GM23338 (cell line): Measurements from ENCODE around the gene IQCE. TPM values are rescaled to one million over a fixed set of nuclear protein-coding genes. Genes with fewer than 3 reads are reported as not detected.
"Not testable (repeated sequence)": the region's sequence is repeated elsewhere in the genome, so short reads cannot be mapped to it uniquely, and the experiment has no call there.

ENCODE experiments used
- ATAC-seq: fragments of 200-7000 bp; cut with Tn5 transposase; 3 replicates; pipeline ENCODE4 v1.9.1; 2020
- DNase-seq: peaks from one replicate; pipeline ENCODE4 v3.0.0-alpha.2; 2015; ENCODE audit warnings: low spot score
- H2AFZ ChIP-seq: fragments of 200-600 bp; sonication (generic); 2 replicates; pipeline ENCODE4 v1.8.0; 2016; ENCODE audit warnings: antibody characterized with exemption, mild to moderate bottlenecking, moderate library complexity
- H3F3A ChIP-seq: fragments of 200-600 bp; sonication (generic); replicated peaks from 2 replicates; pipeline ENCODE4 v1.8.0; 2017; ENCODE audit warnings: antibody characterized with exemption, mixed run types, low read depth
- H3K27ac ChIP-seq: fragments of 200-600 bp; sonication (generic); 2 replicates; pipeline ENCODE4 v1.6.1; 2016; ENCODE audit warnings: low read depth
- H3K27me3 ChIP-seq: fragments of 200-600 bp; sonication (generic); 2 replicates; pipeline ENCODE4 v1.8.0; 2016; ENCODE audit warnings: mild to moderate bottlenecking, mixed run types, moderate library complexity; ENCODE audit not compliant: insufficient read depth
- H3K36me3 ChIP-seq: fragments of 200-600 bp; sonication (generic); 2 replicates; pipeline ENCODE4 v1.8.0; 2016; ENCODE audit warnings: mild to moderate bottlenecking; ENCODE audit not compliant: insufficient read depth
- H3K4me1 ChIP-seq: fragments of 200-600 bp; sonication (generic); 2 replicates; pipeline ENCODE4 v1.8.0; 2016; ENCODE audit warnings: mild to moderate bottlenecking, moderate library complexity; ENCODE audit not compliant: insufficient read depth
- H3K4me2 ChIP-seq: fragments of 200-600 bp; sonication (generic); 2 replicates; pipeline ENCODE4 v1.7.1; 2017; ENCODE audit warnings: mixed run types
- H3K4me3 ChIP-seq: fragments of 200-600 bp; sonication (generic); 2 replicates; pipeline ENCODE4 v1.6.1; 2016; ENCODE audit warnings: mixed run types
- H3K79me2 ChIP-seq: fragments of 200-600 bp; sonication (generic); replicated peaks from 2 replicates; pipeline ENCODE4 v1.8.0; 2017; ENCODE audit warnings: mild to moderate bottlenecking; ENCODE audit not compliant: insufficient read depth
- H3K9me2 ChIP-seq: fragments of 200-600 bp; sonication (generic); 2 replicates; pipeline ENCODE4 v1.8.0; 2017; ENCODE audit not compliant: insufficient read depth
- H4K20me1 ChIP-seq: fragments of 200-600 bp; sonication (generic); replicated peaks from 2 replicates; pipeline ENCODE4 v1.8.0; 2017; ENCODE audit warnings: mild to moderate bottlenecking; ENCODE audit not compliant: insufficient read depth
- H3K27ac Mint-ChIP-seq: 2 replicates; pipeline ENCODE4 v1.8.0; 2020; ENCODE audit warnings: inconsistent platforms, mild to moderate bottlenecking, moderate library complexity, mixed read lengths
- H3K27me3 Mint-ChIP-seq: 3 replicates; pipeline ENCODE4 v1.8.0; 2022; ENCODE audit warnings: low read depth, mild to moderate bottlenecking, moderate library complexity, mixed read lengths, inconsistent platforms; ENCODE audit not compliant: insufficient read depth, poor library complexity
- H3K36me3 Mint-ChIP-seq: 3 replicates; pipeline ENCODE4 v1.8.0; 2021; ENCODE audit warnings: low read depth, mild to moderate bottlenecking, inconsistent platforms, moderate library complexity, mixed read lengths
- H3K4me1 Mint-ChIP-seq: 3 replicates; pipeline ENCODE4 v1.8.0; 2020; ENCODE audit warnings: mild to moderate bottlenecking, inconsistent platforms, mixed read lengths
- H3K4me3 Mint-ChIP-seq: 3 replicates; pipeline ENCODE4 v1.8.0; 2021; ENCODE audit warnings: moderate library complexity, mild to moderate bottlenecking, inconsistent platforms, mixed read lengths
- H3K9me3 Mint-ChIP-seq: 3 replicates; pipeline ENCODE4 v1.8.0; 2020; ENCODE audit warnings: moderate library complexity, mild to moderate bottlenecking, inconsistent platforms, mixed read lengths
- POLR2AphosphoS5 ChIP-seq: IDR thresholded peaks from 2 replicates; pipeline ENCODE4 v1.6.1; 2016; ENCODE audit warnings: antibody characterized with exemption, low read depth
- polyA plus RNA-seq: library from polyadenylated mRNA; unstranded; fragments of >200 nt; fragmentation: Nextera tagmentation; extraction: Ambion mirVana; gene quantifications from 2 replicates; pipeline ENCODE4 v1.2.1, GENCODE V29; 2016
- total RNA-seq: library from RNA; depleted of rRNA; stranded (reverse); fragments of >200 nt; shearing (Covaris generic); gene quantifications from 2 replicates; pipeline ENCODE4 v1.2.3, GENCODE V29; 2014

The IQCE gene
- total and polyA plus RNA-seq, 2 experiments from 2014 or later = 5.0 to 7.7 TPM

GRCh38 chr7:2530994-2531795, 27.6 kb upstream of the IQCE start:
- H3K9me3 Mint-ChIP-seq, H3K27me3 Mint-ChIP-seq, H3K4me3 Mint-ChIP-seq, H4K20me1 ChIP-seq, H3K4me2 ChIP-seq, H3K9me2 ChIP-seq, H3K79me2 ChIP-seq, H3K36me3 Mint-ChIP-seq, H3F3A ChIP-seq, H3K36me3 ChIP-seq, H3K4me3 ChIP-seq, H2AFZ ChIP-seq, H3K27me3 ChIP-seq: not testable (repeated sequence)
- TF ChIP-seq POLR2AphosphoS5 = peak; percentile 35
- H3K4me1 Mint-ChIP-seq = peaks cover 15% of the 10 kb centered on the region
- Histone ChIP-seq H3K4me1 (peaks cover 11% of the 10 kb centered on the region; the same call in 1 of the 2 replicates), H3K27ac (0 out of 2 replicates have a peak overlapping the region, but pooled peaks have one; percentile 66)
- 0 out of 2 replicates have a peak overlapping the region, but pooled peaks have one; percentile 52 for H3K27ac Mint-ChIP-seq
- DNase-seq (peak; percentile 16), ATAC-seq (peak; percentile 18)

- not testable (repeated sequence) for H3K27ac ChIP-seq, H3K27ac Mint-ChIP-seq, H3K4me3 ChIP-seq, H3K9me2 ChIP-seq, H3K27me3 Mint-ChIP-seq, H3K36me3 Mint-ChIP-seq, H4K20me1 ChIP-seq, H3K4me2 ChIP-seq, H2AFZ ChIP-seq, H3K9me3 Mint-ChIP-seq, H3F3A ChIP-seq, H3K79me2 ChIP-seq, H3K4me3 Mint-ChIP-seq, DNase-seq, H3K27me3 ChIP-seq, H3K36me3 ChIP-seq
- peaks cover 11% of the 10 kb centered on the region; the same call in 1 of the 2 replicates for H3K4me1 ChIP-seq
- peak; percentile 14; the same call in 2 of the 3 replicates for ATAC-seq
- H3K4me1 Mint-ChIP-seq = peaks cover 15% of the 10 kb centered on the region
Measured at GRCh38 chr7:2531796-2532110, 27.0 kb upstream of the IQCE start.

- H3K4me3 ChIP-seq, H3K27me3 Mint-ChIP-seq, H3K9me3 Mint-ChIP-seq, H3K9me2 ChIP-seq, DNase-seq, H3K27me3 ChIP-seq, ATAC-seq, H3K27ac ChIP-seq, H4K20me1 ChIP-seq, H3K4me3 Mint-ChIP-seq, H3K79me2 ChIP-seq, H2AFZ ChIP-seq, H3K36me3 ChIP-seq, H3F3A ChIP-seq, H3K27ac Mint-ChIP-seq, H3K36me3 Mint-ChIP-seq, H3K4me2 ChIP-seq: not testable (repeated sequence)
- H3K4me1 Mint-ChIP-seq = peaks cover 15% of the 10 kb centered on the region
- H3K4me1 ChIP-seq = peaks cover 11% of the 10 kb centered on the region; the same call in 1 of the 2 replicates
Measured at GRCh38 chr7:2532199-2532772, 26.5 kb upstream of the IQCE start.

- H3K9me2 ChIP-seq, H3K79me2 ChIP-seq, H3K27me3 Mint-ChIP-seq, H3K4me3 ChIP-seq, H3K4me3 Mint-ChIP-seq, H3K27me3 ChIP-seq, H2AFZ ChIP-seq, DNase-seq, H3K4me2 ChIP-seq, H3K27ac ChIP-seq, H3K36me3 ChIP-seq, H3K9me3 Mint-ChIP-seq, H3K27ac Mint-ChIP-seq, H3K36me3 Mint-ChIP-seq, H4K20me1 ChIP-seq, ATAC-seq, H3F3A ChIP-seq: not testable (repeated sequence)
- peaks cover 11% of the 10 kb centered on the region; the same call in 1 of the 2 replicates for H3K4me1 ChIP-seq
- H3K4me1 Mint-ChIP-seq = peaks cover 12% of the 10 kb centered on the region
Measured at GRCh38 chr7:2532816-2533215, 26.0 kb upstream of the IQCE start.

GRCh38 chr7:2533566-2533965, 25.2 kb upstream of the IQCE start:
- not testable (repeated sequence) for ATAC-seq, H3K27ac ChIP-seq, H3K36me3 Mint-ChIP-seq, H3F3A ChIP-seq, H3K9me3 Mint-ChIP-seq, H3K4me3 Mint-ChIP-seq, H3K9me2 ChIP-seq, H2AFZ ChIP-seq, DNase-seq, H3K79me2 ChIP-seq, H3K4me1 ChIP-seq, H3K36me3 ChIP-seq, H3K4me3 ChIP-seq, H3K27me3 Mint-ChIP-seq, H3K27me3 ChIP-seq, H4K20me1 ChIP-seq, H3K4me2 ChIP-seq, H3K27ac Mint-ChIP-seq, H3K4me1 Mint-ChIP-seq

GRCh38 chr7:2534214-2534613, 24.6 kb upstream of the IQCE start:
- not testable (repeated sequence) for ATAC-seq, H3K4me1 ChIP-seq, H3K27me3 ChIP-seq, H2AFZ ChIP-seq, H3K9me2 ChIP-seq, H4K20me1 ChIP-seq, H3K79me2 ChIP-seq, H3K4me3 ChIP-seq, H3K27me3 Mint-ChIP-seq, H3K36me3 ChIP-seq, H3K9me3 Mint-ChIP-seq, H3K4me1 Mint-ChIP-seq, H3K27ac Mint-ChIP-seq, H3K27ac ChIP-seq, H3K4me2 ChIP-seq, H3K4me3 Mint-ChIP-seq, DNase-seq, H3F3A ChIP-seq
- peaks cover 12% of the 10 kb centered on the region; the same call in 2 of the 3 replicates for H3K36me3 Mint-ChIP-seq
